ENCODE results near the gene GHSR. TPM values are rescaled to one million over a fixed set of nuclear protein-coding genes. Genes with fewer than 3 reads are reported as not detected.

The GHSR gene
- total RNA-seq, 4 donors from 2014 or later = not detected

DNA sequence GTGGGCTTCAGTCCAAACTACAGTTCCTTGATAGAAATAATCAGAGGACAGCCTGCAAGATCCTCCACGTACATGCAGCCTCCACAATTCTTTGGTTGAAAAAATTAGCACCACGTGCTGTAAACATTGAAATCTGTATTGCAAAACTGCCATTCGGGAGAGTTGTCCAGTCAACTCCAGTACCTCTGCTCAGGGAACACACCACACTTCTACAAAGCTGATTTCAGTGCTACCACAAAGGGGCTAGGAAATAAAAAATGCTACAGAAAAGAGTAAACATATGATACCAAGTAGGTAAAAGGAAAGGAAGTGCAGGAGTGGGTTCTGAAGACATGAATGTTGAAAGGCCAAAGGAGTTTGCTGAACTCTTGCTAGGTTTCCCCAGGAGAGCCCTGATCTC, 40.4 kb downstream of the GHSR start:
- Histone ChIP-seq H3K27ac (no peak overlapping the region), H3K36me3 (no peaks in the 10 kb centered on the region), H3K4me3 (replicated peaks in 1 of 3) (no peak overlapping the region), H3K9me3 (no peaks in the 10 kb centered on the region), H3K27me3 (no peaks in the 10 kb centered on the region), H3K4me1 (no peaks in the 10 kb centered on the region)
- intact Hi-C loops (cut with DNase I) = no loop called here
- no peak for TF ChIP-seq POLR2A (IDR thresholded peaks at IDR 0.05)
- no peak for DNase-seq
- 88 to 89% methylated on average over 3 of the region's 3 CpGs for whole genome bisulfite sequencing, 2 donors

GRCh38 chr3:172405914-172406313, 42.3 kb downstream of the GHSR start:
- Histone ChIP-seq H3K4me1 (no peaks in the 10 kb centered on the region), H3K27ac (no peak overlapping the region), H3K9me3 (no peaks in the 10 kb centered on the region), H3K36me3 (no peaks in the 10 kb centered on the region), H3K27me3 (no peaks in the 10 kb centered on the region), H3K4me3 (replicated peaks in 1 of 3) (no peak overlapping the region)
- no peak for DNase-seq
- 89 to 90% methylated on average over 2 of the region's 2 CpGs for WGBS, 2 donors
- intact Hi-C loops (cut with DNase I) = no loop called here
- no peak for TF ChIP-seq POLR2A (IDR thresholded peaks at IDR 0.05)
- TF ChIP-seq, protein P1, sequence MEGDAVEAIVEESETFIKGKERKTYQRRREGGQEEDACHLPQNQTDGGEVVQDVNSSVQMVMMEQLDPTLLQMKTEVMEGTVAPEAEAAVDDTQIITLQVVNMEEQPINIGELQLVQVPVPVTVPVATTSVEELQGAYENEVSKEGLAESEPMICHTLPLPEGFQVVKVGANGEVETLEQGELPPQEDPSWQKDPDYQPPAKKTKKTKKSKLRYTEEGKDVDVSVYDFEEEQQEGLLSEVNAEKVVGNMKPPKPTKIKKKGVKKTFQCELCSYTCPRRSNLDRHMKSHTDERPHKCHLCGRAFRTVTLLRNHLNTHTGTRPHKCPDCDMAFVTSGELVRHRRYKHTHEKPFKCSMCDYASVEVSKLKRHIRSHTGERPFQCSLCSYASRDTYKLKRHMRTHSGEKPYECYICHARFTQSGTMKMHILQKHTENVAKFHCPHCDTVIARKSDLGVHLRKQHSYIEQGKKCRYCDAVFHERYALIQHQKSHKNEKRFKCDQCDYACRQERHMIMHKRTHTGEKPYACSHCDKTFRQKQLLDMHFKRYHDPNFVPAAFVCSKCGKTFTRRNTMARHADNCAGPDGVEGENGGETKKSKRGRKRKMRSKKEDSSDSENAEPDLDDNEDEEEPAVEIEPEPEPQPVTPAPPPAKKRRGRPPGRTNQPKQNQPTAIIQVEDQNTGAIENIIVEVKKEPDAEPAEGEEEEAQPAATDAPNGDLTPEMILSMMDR (IDR thresholded peaks at IDR 0.05) = no peak

- H3K4me3 ChIP-seq (replicated peaks in 1 of 3) = no peak overlapping the region
- DNase-seq = no peak
- no peak overlapping the region for H3K27ac ChIP-seq
- intact Hi-C loops (cut with DNase I) = no loop called here
- H3K9me3 ChIP-seq = no peaks in the 10 kb centered on the region
- H3K36me3 ChIP-seq = no peaks in the 10 kb centered on the region
- H3K4me1 ChIP-seq = no peaks in the 10 kb centered on the region
- no peaks in the 10 kb centered on the region for H3K27me3 ChIP-seq
- WGBS, 2 donors = 76 to 80% methylated on average over 12 of the region's 12 CpGs
- TF ChIP-seq POLR2A (IDR thresholded peaks at IDR 0.05) = no peak
- TF ChIP-seq, protein P1 (IDR thresholded peaks at IDR 0.05) = no peak
These were observed 43.9 kb downstream of the GHSR start for GRCh38 chr3:172404237-172404962.

DNA sequence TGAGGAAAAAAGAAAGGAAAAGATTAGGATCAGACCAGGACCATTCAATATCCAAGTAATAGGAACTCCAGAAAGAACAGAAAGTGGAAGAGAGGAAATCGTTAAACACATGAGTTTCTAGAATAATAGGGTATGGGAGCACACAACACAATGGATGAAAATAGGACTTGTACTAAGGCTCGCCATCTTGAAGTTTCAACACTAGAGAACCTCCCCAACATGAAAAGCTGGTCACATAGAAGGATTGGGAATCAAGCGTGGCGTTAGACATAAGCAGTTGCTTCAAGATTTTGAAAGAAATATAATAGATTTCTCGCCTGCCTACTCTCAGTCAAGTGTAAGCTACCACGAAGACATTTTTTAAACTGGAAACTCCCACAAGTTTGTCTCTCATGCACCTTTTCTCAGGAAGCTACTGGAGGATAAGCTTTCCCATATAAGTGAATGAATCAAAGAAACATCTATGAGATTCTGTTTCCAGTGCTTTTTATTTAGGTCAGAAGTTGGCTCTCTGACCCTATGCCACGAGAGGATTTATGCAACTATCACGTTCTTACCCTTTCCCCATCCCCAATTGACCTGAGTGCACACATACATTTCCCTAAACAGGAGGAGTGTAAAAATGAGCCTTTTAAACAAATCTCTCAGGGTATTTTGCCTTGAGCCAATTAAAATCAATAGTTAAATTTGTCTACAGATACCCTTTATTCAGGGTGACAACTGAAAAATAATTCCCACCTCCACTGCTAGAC, 45.2 kb downstream of the GHSR start:
- Histone ChIP-seq H3K27ac (no peak overlapping the region), H3K4me3 (replicated peaks in 1 of 3) (no peak overlapping the region), H3K36me3 (no peaks in the 10 kb centered on the region), H3K4me1 (no peaks in the 10 kb centered on the region), H3K27me3 (no peaks in the 10 kb centered on the region), H3K9me3 (no peaks in the 10 kb centered on the region)
- intact Hi-C loops (cut with DNase I) = no loop called here
- TF ChIP-seq POLR2A (IDR thresholded peaks at IDR 0.05) = no peak
- TF ChIP-seq, protein P1 (IDR thresholded peaks at IDR 0.05) = no peak
- no peak for DNase-seq
- 93 to 96% methylated on average over 8 of the region's 8 CpGs for WGBS, 2 donors

- no peaks in the 10 kb centered on the region for H3K4me1 ChIP-seq
- no peak overlapping the region for H3K4me3 ChIP-seq (replicated peaks in 1 of 3)
- H3K36me3 ChIP-seq = peaks cover 1 to 3% of the 10 kb centered on the region in 2 donors
- no peaks in the 10 kb centered on the region for H3K27me3 ChIP-seq
- intact Hi-C loops (cut with DNase I) = no loop called here
- H3K27ac ChIP-seq = no peak overlapping the region
- whole genome bisulfite sequencing, 2 donors = 72 to 99% methylated on average over 2 of the region's 2 CpGs
- DNase-seq = no peak
- H3K9me3 ChIP-seq = no peaks in the 10 kb centered on the region
- TF ChIP-seq POLR2A (IDR thresholded peaks at IDR 0.05) = no peak
- TF ChIP-seq, protein P1 (IDR thresholded peaks at IDR 0.05) = no peak
These were observed 46.2 kb downstream of the GHSR start for GRCh38 chr3:172402090-172402489.

Data from thyroid gland (tissue), 4 donors.